HepG2 (cell line): Measurements from ENCODE around the gene MSI2. TPM values are rescaled to one million over a fixed set of nuclear protein-coding genes. Genes with fewer than 3 reads are reported as not detected.

Experiments used
- CREBL2 ChIP-seq: sonication (generic); formaldehyde crosslinking; IDR thresholded peaks from 2 replicates; pipeline ENCODE4 v1.8.1; 2023; ENCODE audit warnings: missing genetic modification reagents, mild to moderate bottlenecking, borderline replicate concordance
- CTCF ChIP-seq: sonication (generic); formaldehyde crosslinking; IDR thresholded peaks from 2 replicates; pipeline ENCODE4 v1.5.0; 2020; ENCODE audit warnings: mild to moderate bottlenecking, missing genetic modification reagents, moderate library complexity
- DPF2 ChIP-seq: sonication (generic); formaldehyde crosslinking; IDR thresholded peaks from 2 replicates; pipeline ENCODE4 v1.4.0; 2020; ENCODE audit warnings: mild to moderate bottlenecking, low read depth, missing genetic modification reagents, borderline replicate concordance
- ELF3 ChIP-seq: IDR thresholded peaks from 2 replicates; pipeline ENCODE4 v1.6.1; 2016; ENCODE audit warnings: missing genetic modification reagents, missing compliant biosample characterization
- FOXO1 ChIP-seq: sonication (generic); formaldehyde crosslinking; IDR thresholded peaks from 2 replicates; pipeline ENCODE4 v1.4.0; 2020; ENCODE audit warnings: missing genetic modification reagents
- GZF1 ChIP-seq: sonication (generic); formaldehyde crosslinking; IDR thresholded peaks from 2 replicates; pipeline ENCODE4 v1.5.1; 2020; ENCODE audit warnings: mild to moderate bottlenecking, missing genetic modification reagents
- HNRNPK ChIP-seq: fragments of 200-400 bp; formaldehyde crosslinking; IDR thresholded peaks from 2 replicates; pipeline ENCODE4 v1.6.1; 2018; ENCODE audit warnings: low read length, low read depth, moderate library complexity, mild to moderate bottlenecking; ENCODE audit not compliant: poor library complexity, severe bottlenecking
- KDM5B ChIP-seq: sonication (generic); formaldehyde crosslinking; IDR thresholded peaks from 2 replicates; pipeline ENCODE4 v1.4.0; 2020; ENCODE audit warnings: missing genetic modification reagents, mild to moderate bottlenecking, borderline replicate concordance
- LCORL ChIP-seq, 2 experiments: fragments of 450-650 bp in 1 of 2; sonication (generic) in 1 of 2; formaldehyde crosslinking in 1 of 2; IDR thresholded peaks; 2 replicates each; pipeline versions ENCODE4 v1.5.0 to v1.6.1; 2017 to 2020; ENCODE audit warnings: antibody characterized with exemption in 1 of 2, missing genetic modification reagents in 1 of 2
- MATR3 ChIP-seq: sonication (generic); formaldehyde crosslinking; IDR thresholded peaks from 2 replicates; pipeline ENCODE4 v1.4.0; 2020; ENCODE audit warnings: missing genetic modification reagents
- NR2F6 ChIP-seq, 2 experiments: IDR thresholded peaks; 2 replicates each; pipeline ENCODE4 v1.6.1; 2016; ENCODE audit warnings: antibody characterized with exemption in 1 of 2, mild to moderate bottlenecking in 1 of 2
- PITX1 ChIP-seq: sonication (generic); formaldehyde crosslinking; IDR thresholded peaks from 2 replicates; pipeline ENCODE4 v1.5.1; 2020; ENCODE audit warnings: mild to moderate bottlenecking, missing genetic modification reagents
- RBAK ChIP-seq: sonication (generic); formaldehyde crosslinking; IDR thresholded peaks from 2 replicates; pipeline ENCODE4 v1.5.1; 2020; ENCODE audit warnings: mild to moderate bottlenecking, missing genetic modification reagents
- RFXANK ChIP-seq: IDR thresholded peaks from 2 replicates; pipeline ENCODE4 v1.6.1; 2016
- RFXAP ChIP-seq: sonication (generic); formaldehyde crosslinking; IDR thresholded peaks from 2 replicates; pipeline ENCODE4 v1.4.0; 2020; ENCODE audit warnings: missing genetic modification reagents, borderline replicate concordance
- SAFB2 ChIP-seq: sonication (generic); formaldehyde crosslinking; IDR thresholded peaks from 2 replicates; pipeline ENCODE4 v1.5.1; 2020; ENCODE audit warnings: missing genetic modification reagents, low read depth, mild to moderate bottlenecking, borderline replicate concordance
- SAP130 ChIP-seq: IDR thresholded peaks from 2 replicates; pipeline ENCODE4 v1.6.1; 2016; ENCODE audit warnings: low read depth
- SIN3B ChIP-seq: fragments of 150-350 bp; IDR thresholded peaks from 2 replicates; pipeline ENCODE4 v1.6.1; 2014; ENCODE audit warnings: low read length
- THAP11 ChIP-seq: IDR thresholded peaks from 2 replicates; pipeline ENCODE4 v1.6.1; 2016; ENCODE audit warnings: missing biosample characterization, missing genetic modification reagents
- ZEB1 ChIP-seq: IDR thresholded peaks from 2 replicates; pipeline ENCODE4 v1.6.1; 2012; ENCODE audit warnings: mild to moderate bottlenecking, low read depth, inconsistent platforms; ENCODE audit not compliant: insufficient replicate concordance
- ZNF124 ChIP-seq: sonication (generic); formaldehyde crosslinking; IDR thresholded peaks from 2 replicates; pipeline ENCODE4 v1.4.0; 2020; ENCODE audit warnings: missing genetic modification reagents
- ZNF260 ChIP-seq: sonication (generic); formaldehyde crosslinking; IDR thresholded peaks from 2 replicates; pipeline ENCODE4 v1.4.0; 2020; ENCODE audit warnings: missing genetic modification reagents, low read depth, mild to moderate bottlenecking, borderline replicate concordance
- ZNF263 ChIP-seq: sonication (generic); formaldehyde crosslinking; IDR thresholded peaks from 2 replicates; pipeline ENCODE4 v1.4.0; 2020; ENCODE audit warnings: missing genetic modification reagents
- ZNF326 ChIP-seq: sonication (generic); formaldehyde crosslinking; IDR thresholded peaks from 2 replicates; pipeline ENCODE4 v1.4.0; 2020; ENCODE audit warnings: missing genetic modification reagents, borderline replicate concordance
- ZNF749 ChIP-seq: sonication (generic); formaldehyde crosslinking; IDR thresholded peaks from 2 replicates; pipeline ENCODE4 v1.8.0; 2022; ENCODE audit warnings: mild to moderate bottlenecking, missing genetic modification reagents, moderate library complexity, borderline replicate concordance
- ZSCAN12 ChIP-seq: sonication (generic); formaldehyde crosslinking; IDR thresholded peaks from 2 replicates; pipeline ENCODE4 v1.9.0; 2021; ENCODE audit warnings: mild to moderate bottlenecking, missing genetic modification reagents
- polyA plus RNA-seq, 8 experiments: library from polyadenylated mRNA; depleted of rRNA in 3 of 8; stranded (reverse) in 7 of 8; unstranded in 1 of 8; fragments of >200 nt; fragmentation: Illumina TruSeq in 4 of 8; extraction: Trizol in 4 of 8; gene quantifications; 2 replicates each; pipeline versions ENCODE4 v1.2.1 to v1.2.3, GENCODE V29; 2011 to 2016; ENCODE audit warnings: low read depth in 4 of 8, missing spikeins in 1 of 8, mixed read lengths in 1 of 8; ENCODE audit not compliant: insufficient read depth in 1 of 8
- total RNA-seq, 5 experiments: library from RNA; depleted of rRNA; stranded (reverse); fragments of >200 nt; fragmentation: Illumina TruSeq; extraction: Trizol; gene quantifications; 2 replicates each; pipeline ENCODE4 v1.2.3, GENCODE V29; 2016; ENCODE audit warnings: low read depth in 1 of 5
- TF ChIP-seq, protein P1 (sequence below): sonication (generic); formaldehyde crosslinking; IDR thresholded peaks from 2 replicates; pipeline ENCODE4 v1.4.0; 2020; ENCODE audit warnings: missing genetic modification reagents

The MSI2 gene
- total and polyA plus RNA-seq, 2 of the 13 experiments (the other 11 are each of a cell fraction or from before 2014, with no cell fraction given), result 77.5 to 78.4 TPM

DNA sequence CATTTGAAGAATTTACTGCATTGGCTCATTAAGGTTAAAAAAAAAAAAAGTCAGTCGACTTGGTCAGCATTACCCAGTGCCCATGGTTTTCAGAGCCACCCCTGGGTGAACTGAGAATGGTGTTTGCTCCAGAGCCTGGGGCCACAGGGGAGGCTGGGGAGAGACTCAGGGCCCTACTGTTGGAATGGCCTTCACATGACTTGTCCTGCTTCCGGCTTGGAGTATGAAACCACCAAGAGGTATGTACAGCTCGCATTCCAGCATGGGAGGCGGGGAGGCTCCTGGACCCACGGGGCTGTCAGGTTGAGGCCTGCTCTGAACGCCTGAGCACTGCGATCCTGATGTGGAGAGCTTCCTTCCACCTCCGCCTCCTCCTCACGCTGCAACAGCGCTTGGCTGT, 36.8 kb downstream of the MSI2 start (continued):
- TF ChIP-seq ZNF124 (CRISPR knock-in tag), result no peak
- TF ChIP-seq KDM5B (CRISPR knock-in tag), result no peak; the same call in 1 of the 2 replicates
- no peak for TF ChIP-seq PITX1
- TF ChIP-seq, protein P1, sequence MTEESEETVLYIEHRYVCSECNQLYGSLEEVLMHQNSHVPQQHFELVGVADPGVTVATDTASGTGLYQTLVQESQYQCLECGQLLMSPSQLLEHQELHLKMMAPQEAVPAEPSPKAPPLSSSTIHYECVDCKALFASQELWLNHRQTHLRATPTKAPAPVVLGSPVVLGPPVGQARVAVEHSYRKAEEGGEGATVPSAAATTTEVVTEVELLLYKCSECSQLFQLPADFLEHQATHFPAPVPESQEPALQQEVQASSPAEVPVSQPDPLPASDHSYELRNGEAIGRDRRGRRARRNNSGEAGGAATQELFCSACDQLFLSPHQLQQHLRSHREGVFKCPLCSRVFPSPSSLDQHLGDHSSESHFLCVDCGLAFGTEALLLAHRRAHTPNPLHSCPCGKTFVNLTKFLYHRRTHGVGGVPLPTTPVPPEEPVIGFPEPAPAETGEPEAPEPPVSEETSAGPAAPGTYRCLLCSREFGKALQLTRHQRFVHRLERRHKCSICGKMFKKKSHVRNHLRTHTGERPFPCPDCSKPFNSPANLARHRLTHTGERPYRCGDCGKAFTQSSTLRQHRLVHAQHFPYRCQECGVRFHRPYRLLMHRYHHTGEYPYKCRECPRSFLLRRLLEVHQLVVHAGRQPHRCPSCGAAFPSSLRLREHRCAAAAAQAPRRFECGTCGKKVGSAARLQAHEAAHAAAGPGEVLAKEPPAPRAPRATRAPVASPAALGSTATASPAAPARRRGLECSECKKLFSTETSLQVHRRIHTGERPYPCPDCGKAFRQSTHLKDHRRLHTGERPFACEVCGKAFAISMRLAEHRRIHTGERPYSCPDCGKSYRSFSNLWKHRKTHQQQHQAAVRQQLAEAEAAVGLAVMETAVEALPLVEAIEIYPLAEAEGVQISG (CRISPR knock-in tag), result no peak
- TF ChIP-seq ZNF260 (CRISPR knock-in tag), result no peak
- 0 out of 2 replicates have a peak, but pooled peaks have one; percentile 9 for TF ChIP-seq CTCF (CRISPR knock-in tag)
- peak; percentile 42 for TF ChIP-seq FOXO1 (CRISPR knock-in tag)
- TF ChIP-seq SIN3B, result no peak
- peak; percentile 88 for TF ChIP-seq SAP130
- TF ChIP-seq ZSCAN12 (CRISPR knock-in tag), result no peak
- peak; percentile 90 for TF ChIP-seq ELF3 (CRISPR knock-in tag)
- TF ChIP-seq LCORL (IDR thresholded peaks at IDR 0.05), result no peak
- TF ChIP-seq LCORL (CRISPR knock-in tag; IDR thresholded peaks at IDR 0.05), result peak; percentile 59; the same call in 1 of the 2 replicates
- no peak for TF ChIP-seq MATR3 (CRISPR knock-in tag)
- TF ChIP-seq RBAK (CRISPR knock-in tag), result no peak
- TF ChIP-seq ZNF326 (CRISPR knock-in tag), result no peak
- no peak for TF ChIP-seq RFXANK (CRISPR knock-in tag)
- 0 out of 2 replicates have a peak, but pooled peaks have one; percentile 33 for TF ChIP-seq ZNF263 (CRISPR knock-in tag)
- no peak for TF ChIP-seq NR2F6 (IDR thresholded peaks at IDR 0.05)
- peak; percentile 60; the same call in 1 of the 2 replicates for TF ChIP-seq NR2F6 (CRISPR knock-in tag; IDR thresholded peaks at IDR 0.05)
- TF ChIP-seq DPF2, result no peak; the same call in 1 of the 2 replicates
- TF ChIP-seq ZEB1, result no peak
- no peak for TF ChIP-seq CREBL2
- TF ChIP-seq THAP11, result peak; percentile 59
- TF ChIP-seq GZF1 (CRISPR knock-in tag), result no peak
- no peak for TF ChIP-seq HNRNPK
- TF ChIP-seq RFXAP (CRISPR knock-in tag), result no peak
- TF ChIP-seq ZNF749 (CRISPR knock-in tag), result 0 out of 2 replicates have a peak, but pooled peaks have one; percentile 35
- no peak for TF ChIP-seq SAFB2 (CRISPR knock-in tag)
